ENCODE results near the gene FAM53A.

GRCh38 chr4:1669270-1669669 is 14.8 kb downstream of the FAM53A start:
- TF ChIP-seq CTCF (IDR thresholded peaks at IDR 0.05) (no peak), ZFX (IDR thresholded peaks at IDR 0.05; ENCODE audit: borderline replicate concordance) (no peak)
